Gastrocnemius medialis (tissue), 4 donors: Measurements from ENCODE around the gene FRAT1. TPM values are rescaled to one million over a fixed set of nuclear protein-coding genes. Genes with fewer than 3 reads are reported as not detected.

Source experiments
- ATAC-seq, 2 donors: fragments of 150-250 bp; one replicate each; pipeline ENCODE4 v1.9.1; 2016
- DNase-seq, 2 donors: peaks; one replicate each; pipeline ENCODE4 v3.0.0-alpha.2; 2019
- H3K27ac ChIP-seq, 4 donors: fragments of 200-600 bp; sonication (generic); 1 replicate in 1 of 4; 2 replicates in 3 of 4; pipeline ENCODE4 v1.5.1; 2016 to 2018; ENCODE audit warnings: mild to moderate bottlenecking in 2 of 4, moderate library complexity in 1 of 4
- H3K27me3 ChIP-seq, 3 donors: fragments of 200-600 bp; sonication (generic) in 2 of 3; 1 replicate in 1 of 3; 2 replicates in 2 of 3; pipeline versions ENCODE4 v1.5.1 to v1.6.0; 2016 to 2019; ENCODE audit warnings: mild to moderate bottlenecking in 1 of 3, moderate library complexity in 1 of 3
- H3K36me3 ChIP-seq, 2 donors: fragments of 200-600 bp; sonication (generic) in 1 of 2; one replicate each; pipeline ENCODE4 v1.5.1; 2017 to 2018
- H3K4me1 ChIP-seq, 2 donors: fragments of 200-600 bp; sonication (generic) in 1 of 2; one replicate each; pipeline ENCODE4 v1.5.1; 2016 to 2017; ENCODE audit warnings: mild to moderate bottlenecking in 2 of 2
- H3K4me3 ChIP-seq, 4 donors: fragments of 200-600 bp; sonication (generic) in 3 of 4; 1 replicate in 1 of 4; 2 replicates in 3 of 4; pipeline ENCODE4 v1.5.1; 2016 to 2019; ENCODE audit warnings: mild to moderate bottlenecking in 2 of 4
- H3K9me3 ChIP-seq, 3 donors: fragments of 200-600 bp; sonication (generic) in 2 of 3; 1 replicate in 1 of 3; 2 replicates in 2 of 3; pipeline ENCODE4 v1.5.1; 2016 to 2019
- CTCF ChIP-seq, 5 experiments: fragments of 450-650 bp in 3 of 5; fragments of 200-600 bp in 2 of 5; sonication (generic) in 2 of 5; IDR thresholded peaks in 4 of 5; conservative IDR thresholded peaks in 1 of 5; 1 replicate in 4 of 5; 2 replicates in 1 of 5; pipeline ENCODE4 v1.5.1; 2016 to 2019; ENCODE audit warnings: antibody characterized with exemption in 5 of 5, mild to moderate bottlenecking in 3 of 5, moderate library complexity in 3 of 5
- POLR2A ChIP-seq, 2 donors: fragments of 450-650 bp; IDR thresholded peaks; one replicate each; pipeline ENCODE4 v1.6.1; 2017; ENCODE audit warnings: antibody characterized with exemption in 2 of 2, mild to moderate bottlenecking in 2 of 2, moderate library complexity in 2 of 2
- in situ Hi-C, 4 donors: fragments of 200-750 bp; cut with MboI; loops; one replicate each; pipeline versions ENCODE4 v1.15.0 to v1.8.0; 2017; ENCODE audit warnings: low sequenced_read_pairs in 4 of 4
- intact Hi-C: fragments of 100-400 bp; cut with DNase I; formaldehyde crosslinking; loops from one replicate; pipeline ENCODE4 v1.15.1; 2023; ENCODE audit warnings: low total_unique reads
- total RNA-seq, 4 donors: library from RNA; depleted of rRNA; stranded (reverse); fragments of >200 nt; gene quantifications; one replicate each; pipeline versions ENCODE4 v1.1.0 to v1.2.3, GENCODE V29; 2016

FRAT1 gene
- total RNA-seq, 4 donors from 2014 or later: 1.7 to 7.6 (median 3.2) TPM

GRCh38 chr10:97356918-97357317, 37.8 kb downstream of the FRAT1 start:
- DNase-seq (no peak), ATAC-seq (no peak)
- H3K27me3 ChIP-seq: no peaks in the 10 kb centered on the region
- no peaks in the 10 kb centered on the region for H3K9me3 ChIP-seq
- H3K4me3 ChIP-seq: no peak overlapping the region
- peaks cover 2 to 8% of the 10 kb centered on the region in 2 donors for H3K4me1 ChIP-seq
- H3K27ac ChIP-seq: no peak overlapping the region
- intact Hi-C loops: no loop called here
- in situ Hi-C loops: loop anchor here in 1 of 4 donors (10.0 kb wide), 1 partner anchor 72 kb away; no protein-coding TSS in a partner anchor
- peaks cover 0 to 77% of the 10 kb centered on the region in 2 donors for H3K36me3 ChIP-seq
- TF ChIP-seq CTCF (IDR thresholded peaks at IDR 0.05 in 4 of 5, conservative IDR thresholded peaks at IDR 0.05 in 1 of 5): no peak
- no peak for TF ChIP-seq POLR2A (IDR thresholded peaks at IDR 0.05)

GRCh38 chr10:97358349-97358748, 39.3 kb downstream of the FRAT1 start:
- in situ Hi-C loops: loop anchor here in 1 of 4 donors (10.0 kb wide), 1 partner anchor 74 kb away; no protein-coding TSS in a partner anchor
- no peak for ATAC-seq
- intact Hi-C loops: no loop called here

GRCh38 chr10:97358781-97359180, 39.7 kb downstream of the FRAT1 start:
- TF ChIP-seq CTCF (IDR thresholded peaks at IDR 0.05 in 4 of 5, conservative IDR thresholded peaks at IDR 0.05 in 1 of 5) (no peak), POLR2A (IDR thresholded peaks at IDR 0.05) (no peak)
- Histone ChIP-seq H3K4me3 (no peak overlapping the region), H3K4me1 (peaks cover 2 to 8% of the 10 kb centered on the region in 2 donors), H3K27ac (no peak overlapping the region), H3K27me3 (no peaks in the 10 kb centered on the region), H3K9me3 (no peaks in the 10 kb centered on the region), H3K36me3 (peaks cover 0 to 86% of the 10 kb centered on the region in 2 donors)
- DNase-seq (no peak), ATAC-seq (no peak)
- in situ Hi-C loops (loop anchor here in 1 of 4 donors (10.0 kb wide), 1 partner anchor 74 kb away; no protein-coding TSS in a partner anchor), intact Hi-C loops (no loop called here)

More at GRCh38 chr10:97358349-97358748, 39.3 kb downstream of the FRAT1 start:
- H3K36me3 ChIP-seq: peaks cover 0 to 84% of the 10 kb centered on the region in 2 donors
- no peaks in the 10 kb centered on the region for H3K9me3 ChIP-seq
- H3K27ac ChIP-seq: no peak overlapping the region
- peaks cover 2 to 8% of the 10 kb centered on the region in 2 donors for H3K4me1 ChIP-seq
- no peak for TF ChIP-seq POLR2A (IDR thresholded peaks at IDR 0.05)
- no peak for TF ChIP-seq CTCF (IDR thresholded peaks at IDR 0.05 in 4 of 5, conservative IDR thresholded peaks at IDR 0.05 in 1 of 5)
- no peak for DNase-seq
- H3K27me3 ChIP-seq: no peaks in the 10 kb centered on the region
- H3K4me3 ChIP-seq: no peak overlapping the region

GRCh38 chr10:97360705-97361536, 41.9 kb downstream of the FRAT1 start:
- ATAC-seq (no peak), DNase-seq (no peak)
- in situ Hi-C loops: no loop called here
- Histone ChIP-seq H3K36me3 (peaks cover 0 to 90% of the 10 kb centered on the region in 2 donors), H3K4me1 (peaks cover 1 to 5% of the 10 kb centered on the region in 2 donors), H3K27ac (no peak overlapping the region), H3K9me3 (no peaks in the 10 kb centered on the region), H3K27me3 (no peaks in the 10 kb centered on the region), H3K4me3 (no peak overlapping the region)
- TF ChIP-seq POLR2A (IDR thresholded peaks at IDR 0.05) (no peak), CTCF (IDR thresholded peaks at IDR 0.05 in 4 of 5, conservative IDR thresholded peaks at IDR 0.05 in 1 of 5) (no peak)
- intact Hi-C loops: no loop called here
